ENCODE measurements around the gene BAIAP2L1.

DNA sequence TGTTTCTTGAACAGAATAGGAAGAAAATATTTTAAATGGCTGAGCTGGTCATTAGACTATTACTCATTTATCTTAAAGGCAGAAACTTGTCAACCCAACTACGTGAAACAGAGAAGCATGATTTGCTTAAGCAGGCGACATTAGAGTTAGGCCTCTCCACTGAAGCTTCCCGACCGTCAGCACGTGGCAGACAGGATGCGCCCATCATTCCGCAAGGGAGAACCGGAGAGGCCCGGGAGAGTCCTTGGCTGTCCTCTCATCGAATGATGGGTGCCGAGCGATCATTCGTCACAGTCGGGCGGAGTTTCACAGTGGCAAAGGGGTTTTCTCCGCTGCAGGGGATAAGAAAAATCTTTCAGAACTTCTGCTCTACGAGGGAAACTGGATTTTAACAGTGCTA lies 107.6 kb downstream of the BAIAP2L1 start:
- TF ChIP-seq, protein P1, sequence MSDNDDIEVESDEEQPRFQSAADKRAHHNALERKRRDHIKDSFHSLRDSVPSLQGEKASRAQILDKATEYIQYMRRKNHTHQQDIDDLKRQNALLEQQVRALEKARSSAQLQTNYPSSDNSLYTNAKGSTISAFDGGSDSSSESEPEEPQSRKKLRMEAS (IDR thresholded peaks at IDR 0.05; ENCODE audit: low read depth, low read length) = no peak
- TF ChIP-seq, protein P2, sequence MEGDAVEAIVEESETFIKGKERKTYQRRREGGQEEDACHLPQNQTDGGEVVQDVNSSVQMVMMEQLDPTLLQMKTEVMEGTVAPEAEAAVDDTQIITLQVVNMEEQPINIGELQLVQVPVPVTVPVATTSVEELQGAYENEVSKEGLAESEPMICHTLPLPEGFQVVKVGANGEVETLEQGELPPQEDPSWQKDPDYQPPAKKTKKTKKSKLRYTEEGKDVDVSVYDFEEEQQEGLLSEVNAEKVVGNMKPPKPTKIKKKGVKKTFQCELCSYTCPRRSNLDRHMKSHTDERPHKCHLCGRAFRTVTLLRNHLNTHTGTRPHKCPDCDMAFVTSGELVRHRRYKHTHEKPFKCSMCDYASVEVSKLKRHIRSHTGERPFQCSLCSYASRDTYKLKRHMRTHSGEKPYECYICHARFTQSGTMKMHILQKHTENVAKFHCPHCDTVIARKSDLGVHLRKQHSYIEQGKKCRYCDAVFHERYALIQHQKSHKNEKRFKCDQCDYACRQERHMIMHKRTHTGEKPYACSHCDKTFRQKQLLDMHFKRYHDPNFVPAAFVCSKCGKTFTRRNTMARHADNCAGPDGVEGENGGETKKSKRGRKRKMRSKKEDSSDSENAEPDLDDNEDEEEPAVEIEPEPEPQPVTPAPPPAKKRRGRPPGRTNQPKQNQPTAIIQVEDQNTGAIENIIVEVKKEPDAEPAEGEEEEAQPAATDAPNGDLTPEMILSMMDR (IDR thresholded peaks at IDR 0.05; ENCODE audit: low read depth, low read length) = no peak
- TF ChIP-seq MYC (IDR thresholded peaks at IDR 0.05; ENCODE audit: low read depth, low read length) = no peak

Data from NB4 (cell line).